ENCODE measurements around the gene SERPINH1. TPM values are rescaled to one million over a fixed set of nuclear protein-coding genes. Genes with fewer than 3 reads are reported as not detected.

The SERPINH1 gene
- total RNA-seq, 1 donor from 2014 or later, result 466 TPM

DNA sequence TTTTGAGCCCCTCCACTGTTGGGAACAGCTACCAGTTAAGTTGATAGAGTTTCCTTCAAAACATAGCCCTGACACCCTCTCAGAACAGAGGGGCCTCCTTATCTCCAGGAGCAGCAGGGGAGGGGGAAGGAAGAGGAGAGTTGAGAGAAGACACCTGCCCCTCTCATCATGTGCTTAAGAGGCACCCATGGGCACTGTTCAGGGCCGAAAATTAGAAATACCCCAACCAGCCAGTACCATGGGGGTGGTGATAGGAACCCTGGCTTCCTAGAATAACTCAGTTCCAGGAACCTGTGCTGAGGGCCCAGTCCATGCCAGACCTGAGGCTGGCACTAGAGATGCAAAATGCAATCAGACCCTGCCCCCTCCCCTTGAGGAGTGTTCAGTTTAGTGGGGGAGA is 27.0 kb upstream of the SERPINH1 start:
- TF ChIP-seq CTCF (IDR thresholded peaks at IDR 0.05; ENCODE audit: insufficient read depth, low read length, poor library complexity, severe bottlenecking), result no peak
- Histone ChIP-seq H3K4me3 (ENCODE audit: low read depth, low read length) (no peak overlapping the region), H3K27me3 (ENCODE audit: control insufficient read depth, insufficient read depth, low read length) (no peaks in the 10 kb centered on the region), H3K36me3 (ENCODE audit: control insufficient read depth, insufficient read depth, low read length) (no peaks in the 10 kb centered on the region)
- DNase-seq (ENCODE audit: low read depth), result no peak

DNA sequence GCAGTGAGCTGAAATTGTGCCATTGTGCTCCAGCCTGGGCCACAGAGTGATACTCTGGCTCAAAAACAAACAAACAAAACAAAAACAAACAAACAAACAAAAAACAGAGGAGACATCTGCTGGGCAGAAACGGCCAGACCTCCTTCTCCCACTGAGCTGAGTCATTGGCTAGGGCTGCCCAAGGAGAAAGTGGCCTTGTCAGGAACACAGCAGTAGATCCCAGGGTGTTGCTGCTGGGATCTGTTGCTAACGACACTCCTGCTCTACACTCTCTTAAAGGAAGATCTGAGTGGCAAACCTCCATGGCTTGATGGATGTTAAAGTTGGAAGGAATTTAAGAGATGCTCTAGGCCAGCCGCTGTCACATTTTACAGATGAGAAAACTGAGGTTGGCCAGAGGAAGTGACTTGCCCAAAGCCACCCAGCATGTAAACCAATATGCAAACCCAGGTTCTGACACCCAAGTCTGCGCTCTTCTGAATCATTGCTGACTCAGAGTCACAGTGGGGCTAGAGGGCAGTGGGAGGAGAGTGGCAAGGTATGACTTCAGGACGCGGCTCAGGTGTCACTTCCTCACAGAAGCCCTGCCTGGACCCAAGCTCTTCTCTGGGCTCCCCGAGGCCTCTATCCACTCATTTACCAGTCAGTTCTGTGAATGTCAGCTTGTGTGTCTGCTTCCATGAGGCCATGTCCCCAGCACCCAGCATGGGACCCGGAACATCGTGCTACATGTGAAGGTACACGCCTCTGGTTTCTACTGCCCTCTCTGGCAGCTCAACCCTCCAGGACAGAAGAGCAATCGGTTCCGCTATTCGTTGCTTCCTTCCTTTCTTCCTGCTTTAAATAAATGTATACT is 25.0 kb upstream of the SERPINH1 start:
- TF ChIP-seq CTCF (IDR thresholded peaks at IDR 0.05; ENCODE audit: insufficient read depth, low read length, poor library complexity, severe bottlenecking), result no peak

GRCh38 chr11:75537740-75538139 is 24.3 kb upstream of the SERPINH1 start:
- no peaks in the 10 kb centered on the region for H3K36me3 ChIP-seq (ENCODE audit: control insufficient read depth, insufficient read depth, low read length)

More for the DNA sequence above, 25.0 kb upstream of the SERPINH1 start:
- Histone ChIP-seq H3K36me3 (ENCODE audit: control insufficient read depth, insufficient read depth, low read length) (no peaks in the 10 kb centered on the region), H3K4me3 (ENCODE audit: low read depth, low read length) (no peak overlapping the region), H3K27me3 (ENCODE audit: control insufficient read depth, insufficient read depth, low read length) (no peaks in the 10 kb centered on the region)
- DNase-seq (ENCODE audit: low read depth), result no peak

DNA sequence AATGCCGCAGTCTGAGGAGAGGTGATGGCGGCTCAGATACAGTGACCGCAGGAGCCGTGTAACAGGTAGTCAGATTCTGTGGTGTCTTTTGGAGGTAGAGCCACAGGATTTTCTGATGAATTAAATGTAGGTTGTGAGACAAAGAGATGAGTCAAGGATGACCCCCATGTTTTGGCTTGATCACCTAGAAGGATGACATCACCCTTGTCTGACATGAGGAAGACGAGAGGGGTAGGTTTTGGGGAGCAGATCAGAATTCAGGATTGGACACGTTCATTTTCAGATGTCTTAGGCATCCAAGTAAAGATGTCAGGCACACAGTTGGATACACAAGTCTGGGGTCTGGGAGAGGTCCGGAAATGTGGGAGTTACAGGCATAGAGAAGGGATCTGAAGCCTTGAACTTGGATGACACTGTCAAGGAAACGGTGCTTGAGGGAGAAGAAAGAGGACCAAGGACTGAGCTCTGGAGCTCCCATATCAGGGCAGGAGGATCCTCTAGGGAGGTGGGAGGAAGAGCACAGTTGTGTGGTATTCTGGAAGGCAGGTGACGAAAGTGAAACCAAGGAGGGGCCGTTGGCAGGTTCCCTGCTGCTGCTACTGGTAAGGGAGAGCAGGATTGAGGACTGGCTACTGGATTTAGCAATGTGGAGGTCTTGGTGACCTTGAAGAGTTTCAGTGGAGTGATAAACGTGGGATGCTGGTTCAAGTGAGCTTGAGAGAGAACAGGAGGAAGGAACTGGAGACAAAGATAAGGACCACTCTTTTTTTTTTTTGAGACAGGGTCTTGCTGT is 23.7 kb upstream of the SERPINH1 start:
- no peak overlapping the region for H3K4me3 ChIP-seq (ENCODE audit: low read depth, low read length)
- DNase-seq (ENCODE audit: low read depth), result no peak
- no peak for TF ChIP-seq CTCF (IDR thresholded peaks at IDR 0.05; ENCODE audit: insufficient read depth, low read length, poor library complexity, severe bottlenecking)
- no peaks in the 10 kb centered on the region for H3K36me3 ChIP-seq (ENCODE audit: control insufficient read depth, insufficient read depth, low read length)
- H3K27me3 ChIP-seq (ENCODE audit: control insufficient read depth, insufficient read depth, low read length), result no peaks in the 10 kb centered on the region

More at GRCh38 chr11:75537740-75538139, 24.3 kb upstream of the SERPINH1 start:
- DNase-seq (ENCODE audit: low read depth), result no peak
- no peaks in the 10 kb centered on the region for H3K27me3 ChIP-seq (ENCODE audit: control insufficient read depth, insufficient read depth, low read length)
- TF ChIP-seq CTCF (IDR thresholded peaks at IDR 0.05; ENCODE audit: insufficient read depth, low read length, poor library complexity, severe bottlenecking), result no peak
- no peak overlapping the region for H3K4me3 ChIP-seq (ENCODE audit: low read depth, low read length)

- no peak for DNase-seq (ENCODE audit: low read depth)
- TF ChIP-seq CTCF (IDR thresholded peaks at IDR 0.05; ENCODE audit: insufficient read depth, low read length, poor library complexity, severe bottlenecking), result no peak
- Histone ChIP-seq H3K27me3 (ENCODE audit: control insufficient read depth, insufficient read depth, low read length) (no peaks in the 10 kb centered on the region), H3K36me3 (ENCODE audit: control insufficient read depth, insufficient read depth, low read length) (no peaks in the 10 kb centered on the region), H3K4me3 (ENCODE audit: low read depth, low read length) (no peak overlapping the region)
Observed at GRCh38 chr11:75539459-75540334, 22.4 kb upstream of the SERPINH1 start.

All from kidney epithelial cell (primary cell).